Measurements from ENCODE around the gene CPSF7. TPM values are rescaled to one million over a fixed set of nuclear protein-coding genes. Genes with fewer than 3 reads are reported as not detected.

CPSF7 gene
- total and polyA plus RNA-seq, 4 donors: 12.5 to 23.7 (median 22.2) TPM

GRCh38 chr11:61473370-61474012, 43.7 kb upstream of the CPSF7 start:
- H3K36me3 ChIP-seq (ENCODE audit: control insufficient read depth in 4 of 4, insufficient read depth in 3 of 4, low read depth in 1 of 4, low read length in 3 of 4): peaks cover 0 to 3% (median 2%) of the 10 kb centered on the region in 4 donors
- DNase-seq (ENCODE audit: low spot score): no peak
- no peaks in the 10 kb centered on the region for H3K27me3 ChIP-seq (ENCODE audit: control insufficient read depth in 4 of 4, insufficient read depth in 4 of 4, low read length in 3 of 4)
- no peak overlapping the region for H3K9ac ChIP-seq (ENCODE audit: low read depth in 1 of 2, low read length in 2 of 2)
- peaks cover 3 to 13% (median 9%) of the 10 kb centered on the region in 4 donors for H3K4me1 ChIP-seq (ENCODE audit: control insufficient read depth in 4 of 4, insufficient read depth in 4 of 4, low read length in 3 of 4)
- WGBS: 91% methylated on average over 3 of the region's 3 CpGs
- no peak overlapping the region for H3K27ac ChIP-seq (ENCODE audit: low read depth in 1 of 2, low read length in 2 of 2)
- no peaks in the 10 kb centered on the region for H3K9me3 ChIP-seq (ENCODE audit: control insufficient read depth in 4 of 4, low read length in 3 of 4)
- TF ChIP-seq JUND (IDR thresholded peaks at IDR 0.05): no peak
- no peak for TF ChIP-seq HNF4G (IDR thresholded peaks at IDR 0.05)
- no peak overlapping the region for H3K4me3 ChIP-seq (ENCODE audit: low read depth in 1 of 3, low read length in 3 of 3)

GRCh38 chr11:61472868-61473267, 43.1 kb upstream of the CPSF7 start:
- no peak overlapping the region for H3K27ac ChIP-seq (ENCODE audit: low read depth in 1 of 2, low read length in 2 of 2)
- H3K4me3 ChIP-seq (ENCODE audit: low read depth in 1 of 3, low read length in 3 of 3): no peak overlapping the region
- H3K4me1 ChIP-seq (ENCODE audit: control insufficient read depth in 4 of 4, insufficient read depth in 4 of 4, low read length in 3 of 4): peaks cover 3 to 9% (median 7%) of the 10 kb centered on the region in 4 donors
- no peak for DNase-seq (ENCODE audit: low spot score)
- WGBS: 89% methylated on average over 5 of the region's 5 CpGs
- no peak overlapping the region for H3K9ac ChIP-seq (ENCODE audit: low read depth in 1 of 2, low read length in 2 of 2)
- no peaks in the 10 kb centered on the region for H3K27me3 ChIP-seq (ENCODE audit: control insufficient read depth in 4 of 4, insufficient read depth in 4 of 4, low read length in 3 of 4)
- peaks cover 0 to 5% (median 3%) of the 10 kb centered on the region in 4 donors for H3K36me3 ChIP-seq (ENCODE audit: control insufficient read depth in 4 of 4, insufficient read depth in 3 of 4, low read depth in 1 of 4, low read length in 3 of 4)
- H3K9me3 ChIP-seq (ENCODE audit: control insufficient read depth in 4 of 4, low read length in 3 of 4): no peaks in the 10 kb centered on the region
- no peak for TF ChIP-seq CTCF (IDR thresholded peaks at IDR 0.05; ENCODE audit: low read depth, low read length, missing input control)
- TF ChIP-seq ATF3 (IDR thresholded peaks at IDR 0.05): no peak
- no peak for TF ChIP-seq HNF4A (conservative IDR thresholded peaks at IDR 0.05)
- TF ChIP-seq EGR1 (IDR thresholded peaks at IDR 0.05; ENCODE audit: low read depth in 2 of 2): no peak
- no peak for TF ChIP-seq MAX (IDR thresholded peaks at IDR 0.05)
- TF ChIP-seq JUND (IDR thresholded peaks at IDR 0.05): no peak
- no peak for TF ChIP-seq ZBTB33 (IDR thresholded peaks at IDR 0.05)
- no peak for TF ChIP-seq TAF1 (conservative IDR thresholded peaks at IDR 0.05)
- no peak for TF ChIP-seq FOXA2 (IDR thresholded peaks at IDR 0.05)
- no peak for TF ChIP-seq YY1 (IDR thresholded peaks at IDR 0.05)
- TF ChIP-seq FOXA1 (IDR thresholded peaks at IDR 0.05): no peak
- no peak for TF ChIP-seq GABPA (IDR thresholded peaks at IDR 0.05 in 1 of 2, conservative IDR thresholded peaks at IDR 0.05 in 1 of 2)
- no peak for TF ChIP-seq NR2F2 (IDR thresholded peaks at IDR 0.05)
- no peak for TF ChIP-seq RAD21 (IDR thresholded peaks at IDR 0.05)

Data from liver (tissue), 9 donors.